ENCODE results near the gene EPB41L1.

The EPB41L1 gene

DNA sequence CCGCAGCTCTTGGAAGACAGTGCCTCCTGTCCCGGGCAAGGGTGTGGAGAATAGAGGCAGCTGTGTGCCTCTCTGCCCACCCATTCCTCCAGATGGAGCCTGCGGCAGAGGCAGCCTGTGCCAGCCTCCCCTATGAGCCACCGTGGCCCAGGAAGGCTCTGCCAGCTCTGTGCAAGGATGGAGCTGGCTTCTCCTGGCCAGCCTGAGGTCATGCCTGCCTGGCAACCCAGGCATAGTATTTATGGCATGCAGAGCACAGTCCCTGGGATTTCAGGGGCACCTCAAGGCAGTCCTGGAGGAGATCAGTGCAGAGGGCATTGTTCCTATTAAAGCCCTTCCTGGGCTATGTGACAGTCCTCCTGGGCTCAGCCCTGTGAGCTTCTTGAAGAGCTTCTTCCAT is 1.5 kb downstream of the EPB41L1 start:
- no peak for DNase-seq (ENCODE audit: low read depth)

DNA sequence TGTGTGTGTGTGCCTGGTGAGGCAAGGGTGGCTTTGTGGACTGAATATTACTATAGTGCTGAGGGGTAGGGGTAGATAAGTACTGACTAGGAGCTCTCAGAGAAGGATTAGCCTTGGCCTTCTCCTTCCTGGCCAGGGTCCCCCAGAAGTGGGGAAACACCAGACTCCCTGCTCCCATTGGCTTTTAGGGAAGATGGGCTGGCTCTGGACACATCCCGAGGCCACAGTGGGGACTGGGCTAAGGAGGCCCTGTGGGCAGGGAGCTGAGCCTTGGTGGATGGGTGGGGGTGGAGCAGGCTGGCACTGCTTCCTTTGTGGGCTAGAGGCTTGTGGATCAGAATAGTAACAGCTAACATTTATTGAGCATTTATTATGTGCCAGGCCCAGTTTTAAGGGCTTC is 3.1 kb downstream of the EPB41L1 start:
- no peak for DNase-seq (ENCODE audit: low read depth)

DNA sequence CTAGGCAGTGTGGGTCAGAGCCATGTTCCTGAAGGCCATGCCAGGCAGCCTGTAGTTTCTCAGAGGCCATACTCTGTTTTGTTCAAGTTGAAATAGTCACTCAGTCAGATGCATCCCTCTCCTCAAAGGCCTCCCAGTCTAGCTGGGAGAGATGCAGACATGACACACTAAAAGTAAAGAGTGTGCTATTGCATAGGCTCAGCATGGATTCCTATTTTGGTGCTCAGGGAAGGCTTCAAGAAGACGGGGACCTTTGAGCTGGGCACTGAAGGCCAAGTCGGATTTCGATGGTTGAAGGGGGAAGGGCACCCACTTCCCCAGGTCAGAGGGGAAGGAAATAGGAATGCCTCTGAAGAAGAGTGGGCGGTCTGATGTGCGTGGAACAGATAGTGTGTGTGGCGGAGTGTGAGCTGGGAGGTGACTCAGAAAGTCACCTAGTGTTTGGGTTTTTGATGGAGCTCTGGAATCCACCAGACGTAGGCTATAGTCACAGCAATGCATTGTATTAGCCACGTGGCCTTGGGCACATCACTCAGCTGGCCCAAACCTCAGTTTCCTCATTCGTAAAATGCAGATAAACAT is 3.7 kb downstream of the EPB41L1 start:
- DNase-seq (ENCODE audit: low read depth): no peak

DNA sequence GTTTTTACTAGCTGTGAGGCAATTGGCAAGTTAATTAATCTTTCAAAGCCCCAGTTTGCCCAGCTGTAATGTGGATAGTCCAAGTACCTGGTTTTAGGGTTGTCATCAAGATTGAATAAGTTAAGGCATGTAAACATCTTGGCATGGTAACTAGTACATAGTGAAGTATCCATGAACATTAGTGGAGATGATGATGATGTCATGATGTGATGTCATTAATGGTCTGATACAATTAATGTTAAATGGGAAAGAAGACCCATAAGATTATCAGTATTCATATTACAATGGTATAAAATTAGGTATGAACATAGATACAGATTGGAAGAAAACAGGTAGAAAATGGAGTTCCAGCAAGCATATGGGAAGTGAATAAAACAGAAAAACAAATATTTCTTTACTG is 5.3 kb downstream of the EPB41L1 start:
- DNase-seq (ENCODE audit: low read depth): no peak

DNA sequence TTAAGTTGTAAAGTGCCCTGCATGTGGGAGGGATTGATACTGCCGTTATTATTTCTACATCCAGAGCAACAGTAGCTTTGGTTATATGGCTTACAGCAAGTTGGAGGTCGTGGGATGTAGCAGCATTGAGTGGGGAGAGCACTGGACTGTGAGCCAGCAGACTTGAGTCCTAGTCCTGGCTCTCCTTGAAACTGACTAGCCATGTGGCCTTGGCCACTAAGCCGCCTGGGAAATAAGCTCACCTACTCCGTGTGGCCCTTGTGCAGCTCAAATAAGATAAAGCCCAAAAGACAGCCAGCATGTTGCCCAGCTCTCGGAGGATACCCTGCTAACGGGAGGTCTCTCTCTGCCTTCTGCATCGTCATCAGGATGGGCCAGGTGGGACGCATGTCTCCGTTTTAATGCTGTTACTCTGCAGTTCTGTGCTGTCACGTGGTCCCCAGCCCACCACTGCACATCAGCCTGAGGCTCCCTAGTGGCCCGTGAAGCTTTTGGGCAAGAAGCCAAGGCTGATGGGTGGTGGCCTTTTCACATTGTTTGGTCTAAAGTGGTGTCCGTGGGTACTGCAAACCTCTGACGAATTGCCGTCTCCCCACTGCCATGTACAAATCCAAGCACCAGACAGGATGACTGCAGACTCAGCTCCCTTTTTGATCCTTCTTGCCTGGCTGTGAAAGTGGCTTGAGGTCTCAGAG is 7.9 kb downstream of the EPB41L1 start:
- DNase-seq (ENCODE audit: low read depth): no peak

DNA sequence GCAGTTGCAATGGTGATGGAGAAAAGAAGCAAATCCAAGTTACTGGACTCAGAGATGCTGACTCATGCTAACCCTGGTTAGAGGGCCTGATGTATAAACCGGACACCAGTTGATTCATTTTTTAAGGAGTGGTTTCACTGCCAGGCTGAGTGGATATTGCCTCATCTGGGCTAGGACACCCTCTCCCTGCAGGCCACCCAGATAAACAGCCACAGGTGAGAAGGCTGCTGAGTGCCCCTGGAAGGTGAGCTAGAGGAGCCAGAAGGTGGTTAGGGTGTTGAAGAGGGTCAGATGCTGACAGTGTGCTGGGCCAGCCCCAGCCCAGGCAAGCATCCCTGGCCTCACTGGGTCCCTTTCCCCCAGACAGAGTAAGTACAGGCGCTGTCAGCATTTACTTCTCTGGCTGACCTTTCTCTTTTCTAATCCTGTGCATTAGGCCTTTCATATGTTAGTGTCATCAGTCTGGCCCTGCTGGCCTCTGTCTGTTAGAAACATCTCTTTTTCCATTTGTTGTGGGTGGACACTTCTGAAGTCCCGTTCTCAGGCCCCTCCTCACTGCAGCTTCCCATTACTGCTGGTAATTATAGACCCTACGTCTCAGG is 13.5 kb downstream of the EPB41L1 start:
- no peak for DNase-seq (ENCODE audit: low read depth)

DNA sequence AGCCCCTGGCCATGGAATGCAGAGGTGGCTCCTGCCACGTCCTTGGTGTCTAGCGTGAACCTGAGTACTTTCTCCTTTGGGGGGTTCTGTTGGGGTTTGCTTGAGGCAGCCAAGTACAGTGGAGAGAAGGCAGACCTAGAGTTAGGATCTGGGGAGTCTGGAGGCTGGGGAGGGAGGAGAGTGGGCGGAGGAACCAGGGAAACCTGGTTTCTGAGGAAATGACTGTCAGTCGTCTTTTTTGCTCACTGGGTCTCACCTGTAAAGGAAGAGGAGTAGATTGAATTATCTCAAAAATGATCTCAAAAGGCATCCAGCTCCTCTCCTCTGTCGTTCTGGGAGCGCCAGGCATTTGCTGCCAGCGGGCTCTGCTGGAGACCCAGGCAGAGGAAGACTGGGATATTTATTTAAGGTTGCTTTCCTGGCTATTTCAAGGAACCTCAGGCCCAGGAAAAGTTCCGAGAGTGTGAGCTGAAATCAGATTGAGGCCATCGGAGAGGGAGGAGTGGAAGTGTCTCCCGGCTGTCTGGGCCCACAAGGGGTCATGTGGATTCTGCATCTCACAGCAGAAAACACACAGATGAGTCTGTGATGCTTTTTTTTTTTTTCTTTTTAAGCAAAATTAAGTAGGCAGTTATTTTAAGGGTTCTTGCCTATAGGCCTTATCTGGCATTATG is 16.1 kb downstream of the EPB41L1 start:
- no peak for DNase-seq (ENCODE audit: low read depth)

DNA sequence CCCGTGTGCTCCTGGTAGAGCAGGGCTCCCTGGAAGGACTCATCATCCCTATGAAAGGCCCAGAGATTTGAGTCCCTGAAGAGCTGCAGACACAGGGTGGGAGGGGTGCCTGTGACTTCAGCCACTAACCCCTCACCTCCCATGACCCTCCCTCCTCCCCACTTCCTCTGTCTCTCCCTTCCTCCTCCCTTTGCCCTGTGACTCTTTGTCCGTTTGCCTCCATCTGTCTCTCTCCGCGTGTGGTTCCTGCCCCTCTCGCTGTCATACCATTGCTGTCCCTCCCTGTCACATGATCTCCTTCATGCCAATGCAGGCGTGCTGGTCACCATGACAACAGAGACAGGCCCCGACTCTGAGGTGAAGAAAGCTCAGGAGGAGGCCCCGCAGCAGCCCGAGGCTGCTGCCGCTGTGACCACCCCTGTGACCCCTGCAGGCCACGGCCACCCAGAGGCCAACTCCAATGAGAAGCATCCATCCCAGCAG is 19.0 kb downstream of the EPB41L1 start:
- DNase-seq (ENCODE audit: low read depth): no peak

DNA sequence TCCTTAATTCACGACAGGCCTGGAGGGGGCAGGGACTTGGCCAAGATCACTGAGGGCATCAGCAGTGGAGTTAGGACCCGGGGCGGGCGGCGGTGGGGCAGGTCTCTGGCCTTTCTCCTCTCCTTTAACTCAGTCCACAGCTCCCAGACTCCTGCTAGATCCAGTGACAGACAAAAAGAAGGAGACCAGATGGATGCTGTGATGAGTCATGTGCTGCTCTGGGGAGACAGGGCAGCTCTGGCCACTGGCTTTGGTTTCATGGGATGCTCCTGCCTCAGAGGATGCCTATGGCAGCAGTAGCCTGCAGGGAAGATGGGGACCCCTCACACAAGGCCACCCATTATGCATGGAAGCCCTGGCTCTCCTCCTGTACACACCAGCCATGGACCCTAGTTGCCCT is 20.5 kb downstream of the EPB41L1 start:
- DNase-seq (ENCODE audit: low read depth): no peak

DNA sequence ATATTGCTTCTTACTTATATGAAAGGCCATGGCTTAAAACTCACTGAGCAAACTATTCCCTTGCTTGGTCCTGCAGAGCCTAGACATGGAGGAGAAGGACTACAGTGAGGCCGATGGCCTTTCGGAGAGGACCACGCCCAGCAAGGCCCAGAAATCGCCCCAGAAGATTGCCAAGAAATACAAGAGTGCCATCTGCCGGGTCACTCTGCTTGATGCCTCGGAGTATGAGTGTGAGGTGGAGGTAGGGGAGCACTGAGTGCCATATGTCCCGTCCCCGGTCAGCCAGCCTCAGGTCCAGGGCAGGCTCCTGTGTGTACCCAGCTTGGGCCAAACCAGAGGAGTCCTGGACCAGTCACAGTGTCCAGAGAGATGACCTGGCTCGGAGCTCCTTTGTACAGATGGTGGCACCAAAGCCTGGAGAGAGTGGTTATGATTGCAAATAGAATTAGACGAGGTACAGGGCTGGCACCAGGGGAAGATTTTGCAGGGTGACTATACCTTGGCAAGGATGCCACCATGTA is 21.0 kb downstream of the EPB41L1 start:
- DNase-seq (ENCODE audit: low read depth): no peak

DNA sequence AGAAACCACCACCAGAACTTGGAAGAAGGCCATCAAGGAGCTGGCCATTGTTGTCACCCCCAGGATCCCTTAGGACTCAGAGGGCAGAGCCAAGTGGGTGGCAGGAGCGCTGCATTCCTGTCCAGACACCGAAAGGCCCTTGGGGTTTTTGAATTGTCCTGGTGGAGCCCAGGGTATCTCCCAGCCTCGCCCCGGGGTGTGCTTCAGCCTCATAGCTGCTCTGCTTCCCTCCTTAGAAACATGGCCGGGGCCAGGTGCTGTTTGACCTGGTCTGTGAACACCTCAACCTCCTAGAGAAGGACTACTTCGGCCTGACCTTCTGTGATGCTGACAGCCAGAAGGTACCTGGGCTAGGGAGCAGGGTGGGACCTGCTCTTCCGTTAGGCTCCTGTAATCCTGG is 23.2 kb downstream of the EPB41L1 start:
- DNase-seq (ENCODE audit: low read depth): no peak

DNA sequence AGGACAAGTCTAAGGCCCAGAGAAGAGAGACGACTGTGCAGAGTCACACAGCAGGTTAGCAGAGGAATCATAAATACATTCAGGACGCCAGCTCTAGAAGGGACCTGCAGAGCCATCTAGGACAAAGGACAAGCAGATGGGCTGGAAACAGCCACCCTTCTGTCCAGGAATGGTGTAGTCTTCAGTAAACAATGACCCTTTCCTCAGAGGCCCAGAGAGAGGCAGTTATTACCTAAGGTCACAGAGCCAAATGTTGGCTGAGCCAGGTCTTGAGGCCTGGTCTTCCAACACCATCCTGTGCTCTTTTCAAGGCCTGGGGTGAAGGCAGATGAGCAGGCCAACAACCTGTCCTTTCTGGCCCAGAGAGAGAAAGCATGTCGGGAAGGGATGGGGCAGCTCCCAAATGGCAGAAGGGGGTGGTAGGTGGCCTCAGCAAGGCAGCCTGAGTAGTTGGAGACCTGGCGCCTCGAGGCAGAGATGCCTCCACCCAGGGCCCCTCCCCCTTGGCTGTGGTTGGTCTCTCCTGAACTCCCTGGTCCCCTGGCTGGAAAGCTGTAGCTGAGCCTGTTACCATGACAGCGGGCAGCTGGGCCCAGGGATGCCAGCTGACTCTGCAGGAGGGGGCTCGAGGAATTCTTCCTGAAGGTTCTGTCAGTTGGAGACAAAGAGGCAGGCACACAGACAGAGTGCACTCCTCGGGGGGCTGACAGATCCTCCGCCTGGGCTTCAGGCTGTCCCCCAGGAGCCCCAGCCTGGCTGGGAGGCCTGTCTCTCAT is 24.8 kb downstream of the EPB41L1 start:
- no peak for DNase-seq (ENCODE audit: low read depth)

DNA sequence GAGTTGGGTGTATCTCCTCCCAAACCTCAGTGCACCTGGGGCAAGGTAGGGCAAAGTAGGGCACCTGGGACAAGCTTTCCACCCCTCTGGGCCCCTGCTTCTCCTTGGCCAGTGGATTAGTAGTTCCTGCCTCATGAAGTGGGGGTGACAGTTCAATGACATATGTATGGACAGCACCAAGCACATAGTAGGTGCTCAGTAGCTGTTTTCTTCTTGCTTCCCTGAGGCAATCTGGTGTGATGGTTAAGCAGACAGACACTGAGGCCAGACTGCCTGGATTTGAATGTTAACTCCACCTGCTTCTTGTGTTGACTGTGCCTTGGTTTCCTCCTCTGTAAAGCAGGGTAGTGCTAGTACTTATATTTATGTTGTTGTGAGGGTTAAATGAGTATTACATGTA is 25.8 kb downstream of the EPB41L1 start:
- DNase-seq (ENCODE audit: low read depth): no peak

DNA sequence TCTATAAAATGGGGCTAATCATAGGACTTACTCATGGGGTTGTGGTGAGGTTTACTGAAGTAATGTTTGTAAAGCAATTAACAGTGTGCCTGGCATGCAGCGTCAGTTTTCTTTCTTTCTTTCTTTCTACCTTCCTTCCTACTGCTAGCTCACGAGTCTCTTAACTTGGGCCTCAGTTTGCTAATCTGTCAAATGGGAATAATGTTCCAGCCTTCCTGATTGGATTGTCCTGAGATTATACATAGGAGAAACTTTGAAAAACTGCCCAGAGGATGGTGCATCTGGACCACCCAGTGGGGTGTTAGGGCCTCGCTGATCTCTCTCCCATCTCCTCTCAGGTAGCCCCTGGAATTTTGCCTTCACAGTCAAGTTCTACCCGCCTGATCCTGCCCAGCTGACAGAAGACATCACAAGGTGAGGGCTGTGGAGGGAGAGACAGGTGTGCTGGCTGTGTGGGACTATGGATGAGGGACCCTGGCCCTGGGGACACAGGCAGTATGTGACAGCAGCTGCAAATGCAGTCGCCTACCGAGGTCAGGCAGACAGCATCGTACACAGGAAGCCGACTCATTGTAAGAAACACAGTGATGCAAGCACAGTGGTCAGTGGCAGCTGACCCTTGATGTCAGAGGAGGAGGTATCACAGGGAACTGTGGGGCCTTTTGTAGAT is 27.5 kb downstream of the EPB41L1 start:
- peak; percentile 49 for DNase-seq (ENCODE audit: low read depth)

DNA sequence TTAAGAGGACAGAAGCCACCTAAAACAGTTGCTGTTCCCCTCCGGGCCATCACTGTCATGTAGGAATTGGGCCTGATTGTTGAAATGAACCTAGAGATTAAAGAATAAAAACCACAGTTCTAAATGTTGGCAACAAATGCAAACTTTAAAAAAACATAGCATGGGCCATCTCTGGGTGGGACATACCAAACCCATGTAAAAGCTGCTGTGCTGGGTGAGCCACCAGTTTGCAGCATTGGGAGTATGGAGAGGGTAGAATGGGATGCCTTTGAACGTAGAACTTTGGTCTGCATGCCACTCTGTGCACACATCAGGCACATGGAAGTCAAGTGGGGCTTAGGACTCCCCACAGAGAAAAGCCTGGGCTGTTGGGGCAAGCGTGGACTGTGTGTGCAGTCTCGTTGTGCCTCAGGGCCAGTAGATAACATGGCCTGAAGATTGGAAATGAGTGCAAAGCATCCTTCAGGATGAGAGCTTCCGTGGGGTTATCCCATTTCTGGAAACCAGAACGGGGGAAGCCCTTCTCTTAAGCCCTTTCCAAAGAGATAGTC is 28.1 kb downstream of the EPB41L1 start:
- no peak for DNase-seq (ENCODE audit: low read depth)

DNA sequence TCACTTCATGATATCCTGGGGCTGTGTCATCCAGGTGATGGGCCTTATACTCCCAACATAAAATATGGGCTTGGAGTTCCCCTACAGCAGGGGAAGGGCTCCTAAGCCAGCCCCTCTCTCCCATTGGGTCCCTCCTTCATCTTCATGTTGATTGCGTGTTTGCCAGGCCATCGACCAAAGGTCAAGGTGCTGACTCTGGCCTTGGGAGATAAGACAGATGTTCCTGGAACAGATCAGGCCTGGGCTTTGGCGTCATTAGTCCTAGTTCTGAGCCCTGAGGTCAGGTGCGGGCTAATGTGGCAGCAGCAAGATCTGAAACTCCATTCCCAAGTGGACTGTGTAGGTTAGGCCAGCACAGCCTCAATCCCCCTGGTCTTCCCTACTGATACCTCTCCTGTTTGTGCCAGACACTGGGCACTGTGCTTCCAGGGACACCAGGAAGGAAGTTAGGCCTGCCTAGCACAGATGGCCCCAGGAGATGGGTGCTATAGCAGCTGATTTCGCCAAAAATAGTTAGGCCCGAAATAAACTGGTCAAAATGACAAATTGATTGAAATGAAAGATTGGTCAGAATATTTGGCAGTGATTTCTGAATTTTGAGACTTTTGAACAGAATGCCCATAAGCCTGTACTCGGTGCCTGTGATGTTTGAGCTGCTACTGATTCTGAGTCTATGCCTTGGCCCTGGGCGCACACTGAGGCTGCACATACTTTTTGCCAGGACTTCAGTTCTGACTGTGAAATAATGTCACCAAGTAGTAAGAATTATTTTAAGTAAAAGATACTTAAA is 28.8 kb downstream of the EPB41L1 start:
- no peak for DNase-seq (ENCODE audit: low read depth)

DNA sequence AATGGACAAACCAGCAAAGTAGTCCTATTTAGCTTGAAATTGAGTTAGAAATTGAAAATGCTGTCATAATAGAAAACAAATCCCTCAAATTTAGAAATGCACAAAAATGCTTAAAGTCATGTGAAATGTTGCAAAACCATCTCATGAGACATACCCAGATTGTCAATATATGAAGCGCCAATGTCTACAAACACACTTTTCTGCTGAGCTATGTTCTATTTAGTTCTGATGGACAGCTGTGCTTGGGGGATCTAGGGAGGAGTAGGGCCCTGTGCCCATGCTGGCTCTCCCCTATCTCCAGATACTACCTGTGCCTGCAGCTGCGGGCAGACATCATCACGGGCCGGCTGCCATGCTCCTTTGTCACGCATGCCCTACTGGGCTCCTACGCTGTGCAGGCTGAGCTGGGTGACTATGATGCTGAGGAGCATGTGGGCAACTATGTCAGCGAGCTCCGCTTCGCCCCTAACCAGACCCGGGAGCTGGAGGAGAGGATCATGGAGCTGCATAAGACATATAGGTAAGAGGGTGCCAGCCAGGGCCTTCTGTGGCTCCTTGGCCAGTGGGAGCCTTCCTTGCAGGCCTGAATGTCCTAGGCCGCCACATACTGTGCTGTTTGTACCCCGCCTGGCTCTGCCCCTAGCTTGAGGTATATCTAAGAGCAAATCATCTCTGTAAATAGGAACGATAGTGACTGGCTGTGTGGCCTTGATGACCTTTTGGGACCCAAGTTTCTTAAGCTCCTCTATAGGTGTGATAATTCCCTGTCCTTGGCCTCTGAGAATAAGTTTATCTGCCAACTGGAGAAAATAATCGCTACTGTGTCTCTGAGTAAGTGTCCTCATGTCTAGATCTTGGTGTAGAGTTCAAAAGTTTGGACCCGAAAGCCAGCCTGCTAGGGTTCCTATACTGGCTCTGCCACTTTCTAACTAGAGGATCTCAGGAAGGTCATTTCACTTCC is 30.6 kb downstream of the EPB41L1 start:
- DNase-seq (ENCODE audit: low read depth): no peak

DNA sequence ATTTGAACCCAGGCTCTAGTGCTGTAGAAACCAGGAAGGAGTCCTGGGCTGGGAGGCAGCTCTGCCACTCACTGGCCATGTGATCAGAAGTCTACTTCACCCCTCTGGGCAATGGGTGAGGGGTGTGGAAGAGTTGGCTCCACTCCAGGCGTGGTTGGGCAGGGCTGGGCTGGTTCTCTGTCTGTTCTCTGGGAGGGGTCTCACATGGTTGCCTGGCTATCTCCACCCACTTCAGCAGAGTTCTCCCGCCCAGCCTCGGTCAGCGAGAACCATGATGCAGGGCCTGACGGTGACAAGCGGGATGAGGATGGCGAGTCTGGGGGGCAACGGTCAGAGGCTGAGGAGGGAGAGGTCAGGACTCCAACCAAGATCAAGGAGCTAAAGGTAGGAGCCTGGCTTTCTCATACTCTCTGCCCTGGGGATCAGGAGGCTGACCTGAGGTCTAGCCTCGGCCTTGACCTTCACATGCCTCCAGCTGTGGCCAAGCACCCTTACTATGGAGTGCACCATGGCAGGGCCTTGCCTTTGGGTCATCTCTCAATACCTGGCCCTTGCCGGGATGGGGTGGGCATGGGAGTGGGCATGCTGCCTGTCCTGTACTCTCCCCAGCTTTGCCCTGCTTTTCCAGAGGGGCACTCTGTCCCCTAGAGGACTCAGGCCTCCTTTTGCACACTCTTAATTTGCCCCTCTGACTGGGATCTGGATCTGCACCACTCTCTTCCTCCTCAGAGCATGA is 39.6 kb downstream of the EPB41L1 start:
- DNase-seq (ENCODE audit: low read depth): no peak

Data from stromal cell of bone marrow (primary cell).